Measurements from ENCODE around the gene ZDHHC14. TPM values are rescaled to one million over a fixed set of nuclear protein-coding genes. Genes with fewer than 3 reads are reported as not detected.

The ZDHHC14 gene
- total RNA-seq, 3 donors from 2014 or later = 4.8 to 9.8 (median 8.5) TPM

- peak overlapping the region in 1 of 2 donors; percentile 41 for H3K27ac ChIP-seq
- intact Hi-C loops (cut with DNase I; ENCODE audit: low total_unique reads) = no loop called here
- TF ChIP-seq CTCF (IDR thresholded peaks at IDR 0.05) (no peak), POLR2AphosphoS5 (IDR thresholded peaks at IDR 0.05) (no peak), POLR2A (IDR thresholded peaks at IDR 0.05) (no peak)
- H3K36me3 ChIP-seq = no peaks in the 10 kb centered on the region
- H3K27me3 ChIP-seq = no peaks in the 10 kb centered on the region
- no peaks in the 10 kb centered on the region for H3K9me3 ChIP-seq
- H3K4me1 ChIP-seq = no peaks in the 10 kb centered on the region
- H3K4me3 ChIP-seq = peak overlapping the region in 2 of 3 donors; percentile 12 to 13
- DNase-seq (ENCODE audit: low spot score in 2 of 2) = no peak
Measured at GRCh38 chr6:157455731-157456523, 74.9 kb downstream of the ZDHHC14 start.

GRCh38 chr6:157456524-157456829 is 75.5 kb downstream of the ZDHHC14 start:
- H3K36me3 ChIP-seq = no peaks in the 10 kb centered on the region
- no peaks in the 10 kb centered on the region for H3K9me3 ChIP-seq
- no peaks in the 10 kb centered on the region for H3K4me1 ChIP-seq
- H3K27me3 ChIP-seq = no peaks in the 10 kb centered on the region
- no peak overlapping the region for H3K4me3 ChIP-seq
- no peak for TF ChIP-seq CTCF (IDR thresholded peaks at IDR 0.05)
- no peak for TF ChIP-seq POLR2A (IDR thresholded peaks at IDR 0.05)
- no peak for TF ChIP-seq POLR2AphosphoS5 (IDR thresholded peaks at IDR 0.05)
- intact Hi-C loops (cut with DNase I; ENCODE audit: low total_unique reads) = no loop called here
- H3K27ac ChIP-seq = no peak overlapping the region
- DNase-seq (ENCODE audit: low spot score in 2 of 2) = no peak

- Histone ChIP-seq H3K27me3 (no peaks in the 10 kb centered on the region), H3K9me3 (no peaks in the 10 kb centered on the region), H3K4me1 (no peaks in the 10 kb centered on the region), H3K4me3 (no peak overlapping the region), H3K36me3 (no peaks in the 10 kb centered on the region), H3K27ac (no peak overlapping the region)
- TF ChIP-seq CTCF (IDR thresholded peaks at IDR 0.05) = no peak
- TF ChIP-seq POLR2A (IDR thresholded peaks at IDR 0.05) = no peak
- TF ChIP-seq POLR2AphosphoS5 (IDR thresholded peaks at IDR 0.05) = no peak
- intact Hi-C loops (cut with DNase I; ENCODE audit: low total_unique reads) = no loop called here
- no peak for DNase-seq (ENCODE audit: low spot score in 2 of 2)
Measured at GRCh38 chr6:157457787-157458186, 76.8 kb downstream of the ZDHHC14 start.

- no peaks in the 10 kb centered on the region for H3K36me3 ChIP-seq
- H3K27me3 ChIP-seq = no peaks in the 10 kb centered on the region
- no peaks in the 10 kb centered on the region for H3K4me1 ChIP-seq
- H3K9me3 ChIP-seq = no peaks in the 10 kb centered on the region
- H3K4me3 ChIP-seq = no peak overlapping the region
- H3K27ac ChIP-seq = no peak overlapping the region
- intact Hi-C loops (cut with DNase I; ENCODE audit: low total_unique reads) = no loop called here
- TF ChIP-seq POLR2A (IDR thresholded peaks at IDR 0.05) (no peak), CTCF (IDR thresholded peaks at IDR 0.05) (no peak), POLR2AphosphoS5 (IDR thresholded peaks at IDR 0.05) (no peak)
- DNase-seq (ENCODE audit: low spot score in 2 of 2) = no peak
Measured at GRCh38 chr6:157459327-157459726, 78.3 kb downstream of the ZDHHC14 start.

GRCh38 chr6:157460182-157460999 is 79.4 kb downstream of the ZDHHC14 start:
- TF ChIP-seq POLR2AphosphoS5 (IDR thresholded peaks at IDR 0.05) (no peak), POLR2A (IDR thresholded peaks at IDR 0.05) (no peak), CTCF (IDR thresholded peaks at IDR 0.05) (no peak)
- H3K36me3 ChIP-seq = no peaks in the 10 kb centered on the region
- no peaks in the 10 kb centered on the region for H3K9me3 ChIP-seq
- DNase-seq (ENCODE audit: low spot score in 2 of 2) = no peak
- H3K27ac ChIP-seq = no peak overlapping the region
- no peak overlapping the region for H3K4me3 ChIP-seq
- no peaks in the 10 kb centered on the region for H3K4me1 ChIP-seq
- intact Hi-C loops (cut with DNase I; ENCODE audit: low total_unique reads) = no loop called here
- H3K27me3 ChIP-seq = no peaks in the 10 kb centered on the region
